Naive B cell (primary cell): ENCODE measurements around the gene SH3PXD2A. TPM values are rescaled to one million over a fixed set of nuclear protein-coding genes. Genes with fewer than 3 reads are reported as not detected.

Experiments used
- ATAC-seq, 2 donors: fragments of 150-1000 bp; cut with Tn5 transposase; 2 replicates each; pipeline ENCODE4 v1.10.0; 2021; ENCODE audit warnings: low read depth in 2 of 2, mild to moderate bottlenecking in 2 of 2, moderate library complexity in 2 of 2
- DNase-seq: peaks from one replicate; pipeline ENCODE4 v3.0.0; 2022
- H3K27ac Mint-ChIP-seq, 6 donors: one replicate each; pipeline ENCODE4 v1.8.0; 2020 to 2022; ENCODE audit warnings: mild to moderate bottlenecking in 6 of 6, mixed read lengths in 6 of 6, moderate library complexity in 5 of 6, inconsistent platforms in 2 of 6
- H3K27me3 Mint-ChIP-seq, 3 donors: one replicate each; pipeline ENCODE4 v1.8.0; 2021 to 2022; ENCODE audit warnings: mixed read lengths in 3 of 3, mild to moderate bottlenecking in 1 of 3
- H3K36me3 Mint-ChIP-seq, 2 donors: one replicate each; pipeline ENCODE4 v1.8.0; 2020 to 2022; ENCODE audit warnings: mixed read lengths in 2 of 2, inconsistent platforms in 1 of 2, mild to moderate bottlenecking in 1 of 2
- H3K4me1 Mint-ChIP-seq, 3 donors: one replicate each; pipeline ENCODE4 v1.8.0; 2020 to 2022; ENCODE audit warnings: mixed read lengths in 3 of 3, inconsistent platforms in 1 of 3, mild to moderate bottlenecking in 1 of 3, moderate library complexity in 1 of 3
- H3K4me3 Mint-ChIP-seq, 8 donors: one replicate each; pipeline ENCODE4 v1.8.0; 2020 to 2022; ENCODE audit warnings: mild to moderate bottlenecking in 8 of 8, mixed read lengths in 8 of 8, moderate library complexity in 8 of 8, inconsistent platforms in 2 of 8
- H3K9me3 Mint-ChIP-seq, 7 donors: one replicate each; pipeline ENCODE4 v1.8.0; 2020 to 2022; ENCODE audit warnings: mixed read lengths in 7 of 7, mild to moderate bottlenecking in 5 of 7, inconsistent platforms in 2 of 7, moderate library complexity in 1 of 7
- polyA plus RNA-seq, 6 donors: library from polyadenylated mRNA; unstranded; fragments of 300-500 nt; fragmentation: Illumina TruSeq; gene quantifications; one replicate each; pipeline ENCODE4 v1.2.3, GENCODE V29; 2021; ENCODE audit warnings: low read depth in 6 of 6

SH3PXD2A gene
- polyA plus RNA-seq, 6 donors from 2014 or later, result 0.47 to 1.4 (median 0.72) TPM; not detected in 1

DNA sequence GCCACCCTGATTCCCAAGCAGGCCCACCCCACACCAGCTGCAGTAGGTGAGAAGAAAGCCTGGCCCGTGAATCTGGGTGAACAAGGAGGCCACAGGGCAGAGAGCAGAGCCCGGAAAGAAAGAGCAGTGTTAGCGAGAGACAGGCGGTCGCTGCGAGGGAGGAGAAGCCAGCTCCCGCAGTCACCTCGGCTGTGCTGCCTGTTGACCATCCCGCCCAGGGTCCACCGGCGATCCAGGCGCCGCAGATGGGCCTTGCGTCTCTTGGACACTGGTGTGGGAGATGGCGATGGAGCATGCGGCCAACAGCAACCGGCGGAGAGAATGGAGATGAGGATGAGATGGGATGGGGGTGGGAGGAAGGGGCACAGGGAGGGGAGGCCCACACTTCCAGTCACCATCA, 233.1 kb downstream of the SH3PXD2A start:
- ATAC-seq (no peak), DNase-seq (no peak)
- no peaks in the 10 kb centered on the region for H3K9me3 Mint-ChIP-seq
- H3K27me3 Mint-ChIP-seq, result no peaks in the 10 kb centered on the region
- peaks cover 0 to 5% (median 0%) of the 10 kb centered on the region in 3 donors for H3K4me1 Mint-ChIP-seq
- peak overlapping the region in 2 of 6 donors; percentile 58 to 66 for H3K27ac Mint-ChIP-seq
- no peak overlapping the region for H3K4me3 Mint-ChIP-seq
- peaks cover 0 to 5% of the 10 kb centered on the region in 2 donors for H3K36me3 Mint-ChIP-seq

DNA sequence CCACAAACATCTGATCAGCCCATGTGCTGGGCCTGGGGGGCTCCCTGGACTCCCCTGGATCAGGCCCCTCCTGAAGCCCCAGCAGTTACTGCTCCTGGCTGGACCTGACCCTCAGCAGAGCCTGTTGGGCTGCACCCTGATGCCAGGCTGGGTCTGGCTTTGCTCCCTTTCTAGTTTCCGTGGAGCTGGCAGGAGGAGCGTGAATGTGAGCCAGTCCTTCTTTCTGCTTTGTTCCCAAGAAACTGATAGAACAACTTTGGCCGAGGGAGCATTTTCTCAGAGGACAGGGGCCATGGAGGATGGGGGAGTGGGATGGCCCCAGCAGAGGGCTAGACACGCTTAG, 233.6 kb downstream of the SH3PXD2A start:
- H3K4me3 Mint-ChIP-seq, result no peak overlapping the region
- H3K4me1 Mint-ChIP-seq, result peaks cover 0 to 5% (median 0%) of the 10 kb centered on the region in 3 donors
- peaks cover 0 to 5% of the 10 kb centered on the region in 2 donors for H3K36me3 Mint-ChIP-seq
- DNase-seq (no peak), ATAC-seq (no peak)
- no peaks in the 10 kb centered on the region for H3K27me3 Mint-ChIP-seq
- no peak overlapping the region for H3K27ac Mint-ChIP-seq
- H3K9me3 Mint-ChIP-seq, result no peaks in the 10 kb centered on the region

DNA sequence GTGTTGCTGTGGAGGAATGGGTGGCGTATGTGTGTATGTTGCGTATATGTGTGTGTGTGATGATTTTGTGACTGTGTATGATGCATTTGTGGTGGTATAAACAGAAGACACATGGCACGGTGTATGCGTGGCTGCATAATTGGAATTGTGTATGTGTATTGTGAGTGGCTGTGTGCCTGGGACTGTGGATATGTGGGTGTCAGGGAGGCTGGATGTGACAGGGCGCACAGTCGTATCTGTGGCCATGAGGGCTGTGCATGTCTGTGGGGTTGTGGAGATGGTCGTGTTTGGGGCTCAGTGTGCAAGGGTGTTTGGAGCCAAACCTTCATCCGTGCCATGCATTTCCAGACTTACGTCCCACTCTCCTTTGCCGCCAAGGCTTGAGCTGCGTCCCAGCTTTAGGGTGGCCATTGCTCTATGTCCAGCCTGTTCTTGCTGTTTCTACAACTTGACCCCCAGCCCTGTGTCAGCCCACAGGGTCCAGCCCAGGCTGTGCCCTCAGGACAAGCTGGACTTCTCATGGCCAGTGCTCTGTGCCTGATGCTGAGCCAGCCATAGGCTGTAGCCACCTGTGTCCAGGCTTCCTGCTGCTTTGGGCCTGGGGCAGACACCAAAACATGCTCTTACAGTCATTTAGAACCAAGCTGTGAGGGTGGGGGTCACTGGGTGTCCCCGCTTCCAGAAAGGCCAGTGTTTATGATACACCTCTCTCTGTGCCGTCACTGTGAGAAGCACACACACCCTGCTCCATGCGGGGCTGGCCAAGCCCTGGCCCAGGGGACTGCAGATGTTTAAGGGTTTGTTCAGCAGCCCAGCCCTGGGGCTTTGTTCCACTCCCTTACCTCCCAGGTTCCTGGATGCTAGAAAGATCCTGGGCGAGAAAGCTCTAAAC, 234.2 kb downstream of the SH3PXD2A start:
- H3K36me3 Mint-ChIP-seq, result peaks cover 0 to 5% of the 10 kb centered on the region in 2 donors
- no peaks in the 10 kb centered on the region for H3K27me3 Mint-ChIP-seq
- peaks cover 0 to 5% (median 0%) of the 10 kb centered on the region in 3 donors for H3K4me1 Mint-ChIP-seq

DNA sequence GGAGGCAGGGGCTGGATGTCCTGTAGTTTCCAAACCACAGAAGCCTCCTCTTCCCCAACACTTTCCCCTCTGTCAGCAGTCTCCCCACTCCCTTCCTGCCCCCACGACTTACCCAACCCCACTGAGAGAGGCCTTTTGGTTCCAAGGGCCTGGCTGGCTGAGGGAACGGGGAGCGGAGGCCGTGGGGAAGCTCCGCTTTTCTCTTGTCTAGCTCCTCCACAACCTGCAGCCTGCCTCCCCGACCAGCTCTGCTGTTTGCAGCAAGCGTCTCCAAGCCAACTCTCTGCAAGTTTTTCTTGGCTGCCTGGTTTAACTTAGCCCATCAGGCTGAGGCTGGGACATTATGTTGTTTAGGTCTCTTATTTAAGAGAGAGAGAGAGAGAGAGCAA, 235.0 kb downstream of the SH3PXD2A start:
- ATAC-seq (no peak), DNase-seq (no peak)
- Mint-ChIP-seq H3K27me3 (no peaks in the 10 kb centered on the region), H3K4me3 (no peak overlapping the region), H3K4me1 (peaks cover 0 to 5% (median 0%) of the 10 kb centered on the region in 3 donors), H3K36me3 (peaks cover 0 to 5% of the 10 kb centered on the region in 2 donors), H3K27ac (no peak overlapping the region), H3K9me3 (no peaks in the 10 kb centered on the region)

More for the DNA sequence above, 234.2 kb downstream of the SH3PXD2A start:
- no peak overlapping the region for H3K4me3 Mint-ChIP-seq
- H3K9me3 Mint-ChIP-seq, result no peaks in the 10 kb centered on the region
- ATAC-seq (no peak), DNase-seq (no peak)
- H3K27ac Mint-ChIP-seq, result peak overlapping the region in 2 of 6 donors; percentile 38 to 40

DNA sequence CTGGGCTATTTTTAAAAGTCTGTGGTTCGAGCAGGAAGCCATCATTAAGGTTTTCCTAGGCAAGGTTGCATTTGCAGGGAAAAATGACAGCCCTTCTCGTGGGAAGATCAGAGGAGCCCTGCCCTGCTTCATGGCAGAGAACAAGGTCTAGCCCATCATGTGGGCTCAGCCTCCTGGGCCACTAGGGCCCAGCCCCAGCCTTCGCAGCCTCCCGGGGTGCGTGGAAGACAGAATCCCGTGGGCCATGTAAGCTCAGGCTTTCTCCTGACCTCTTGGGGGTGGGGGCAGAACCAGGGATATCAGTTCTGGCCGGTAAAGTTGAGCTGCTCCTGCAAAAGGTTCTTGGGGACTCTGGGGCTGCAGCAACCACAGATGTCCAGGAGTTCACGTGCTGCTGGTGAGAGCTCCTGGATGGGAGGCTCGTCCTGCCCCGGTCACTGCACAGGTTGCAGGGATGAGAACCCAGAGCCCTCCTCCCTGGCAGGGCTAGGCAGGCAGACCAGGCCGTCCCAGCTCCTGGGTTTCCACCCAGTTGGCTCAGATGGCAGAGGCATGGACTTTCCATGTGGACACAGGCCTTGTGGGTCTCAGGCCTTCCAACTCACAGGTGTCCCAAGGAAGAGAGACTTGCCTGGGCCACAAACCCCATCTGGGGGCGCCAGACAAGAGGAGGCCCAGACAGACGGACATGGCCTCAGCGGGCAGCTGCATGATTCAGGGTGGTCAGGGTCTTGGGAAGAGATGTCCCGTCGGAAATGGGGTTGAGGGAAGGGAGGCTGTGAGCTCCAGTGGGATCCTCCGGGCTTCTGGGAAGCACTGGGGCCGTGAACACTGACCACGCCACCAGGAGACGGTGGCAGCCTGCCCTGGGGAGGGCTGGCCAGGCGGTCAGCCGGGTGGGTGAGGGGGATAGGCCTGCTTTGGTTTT, 235.7 kb downstream of the SH3PXD2A start:
- Mint-ChIP-seq H3K4me3 (no peak overlapping the region), H3K9me3 (no peaks in the 10 kb centered on the region), H3K27ac (no peak overlapping the region), H3K36me3 (peaks cover 0 to 5% of the 10 kb centered on the region in 2 donors), H3K4me1 (no peaks in the 10 kb centered on the region), H3K27me3 (no peaks in the 10 kb centered on the region)
- ATAC-seq (no peak), DNase-seq (no peak)

DNA sequence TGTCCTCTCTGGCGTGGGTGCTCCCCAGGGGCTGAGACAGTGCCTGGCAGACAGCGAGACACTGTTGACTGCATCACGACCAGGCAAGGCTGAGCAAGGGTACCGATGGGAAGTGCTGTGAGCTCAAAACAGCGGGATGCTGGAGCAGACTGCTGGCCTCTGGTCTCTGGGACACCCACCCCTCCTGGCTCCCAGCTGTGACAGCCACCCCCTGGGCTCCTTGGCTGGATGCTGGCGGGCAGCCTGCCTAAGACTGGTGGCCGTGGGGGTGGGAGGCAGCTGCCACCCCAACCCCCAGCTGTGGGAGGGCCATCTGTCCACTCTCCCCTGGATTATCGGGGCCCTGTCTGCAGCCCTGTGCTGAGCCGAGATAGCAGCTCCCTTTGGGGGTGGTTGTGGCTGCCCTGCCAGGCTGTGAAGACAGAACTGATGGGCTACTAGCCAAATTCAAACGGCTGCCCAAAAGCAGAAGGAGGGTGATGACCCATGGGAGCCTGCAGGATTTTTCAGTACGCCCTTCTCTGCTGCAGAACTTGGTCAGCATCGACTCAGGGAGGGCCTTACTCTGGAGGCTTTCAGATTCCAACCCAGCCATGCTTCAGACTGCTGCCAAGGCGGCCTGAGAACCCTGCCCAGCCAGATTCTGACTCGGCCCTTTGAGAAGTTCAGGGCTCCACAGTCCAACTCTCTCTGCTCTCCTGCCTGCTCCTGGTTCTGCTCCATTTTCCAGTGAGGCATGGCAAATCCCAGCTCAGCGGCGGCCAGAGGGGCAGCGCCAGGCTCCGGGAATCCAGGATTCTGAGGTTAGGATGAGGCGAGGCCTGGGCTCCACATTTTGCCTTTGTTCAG, 236.6 kb downstream of the SH3PXD2A start:
- no peak for ATAC-seq
- no peaks in the 10 kb centered on the region for H3K9me3 Mint-ChIP-seq
- H3K27me3 Mint-ChIP-seq, result no peaks in the 10 kb centered on the region
- H3K36me3 Mint-ChIP-seq, result peaks cover 0 to 5% of the 10 kb centered on the region in 2 donors
- H3K27ac Mint-ChIP-seq, result no peak overlapping the region
- no peak for DNase-seq
- no peak overlapping the region for H3K4me3 Mint-ChIP-seq
- no peaks in the 10 kb centered on the region for H3K4me1 Mint-ChIP-seq

GRCh38 chr10:103617602-103618385, 237.6 kb downstream of the SH3PXD2A start:
- no peaks in the 10 kb centered on the region for H3K27me3 Mint-ChIP-seq
- H3K36me3 Mint-ChIP-seq, result peaks cover 0 to 5% of the 10 kb centered on the region in 2 donors
- H3K27ac Mint-ChIP-seq, result no peak overlapping the region
- no peaks in the 10 kb centered on the region for H3K4me1 Mint-ChIP-seq
- no peak for ATAC-seq
- no peak for DNase-seq
- no peaks in the 10 kb centered on the region for H3K9me3 Mint-ChIP-seq
- H3K4me3 Mint-ChIP-seq, result no peak overlapping the region

- Mint-ChIP-seq H3K9me3 (no peaks in the 10 kb centered on the region), H3K4me1 (no peaks in the 10 kb centered on the region), H3K4me3 (no peak overlapping the region), H3K27me3 (no peaks in the 10 kb centered on the region), H3K36me3 (peaks cover 0 to 11% of the 10 kb centered on the region in 2 donors), H3K27ac (no peak overlapping the region)
- DNase-seq, result no peak
- no peak for ATAC-seq
These were observed 238.4 kb downstream of the SH3PXD2A start for GRCh38 chr10:103616705-103617601.

GRCh38 chr10:103614306-103615158, 240.8 kb downstream of the SH3PXD2A start:
- no peak for ATAC-seq
- Mint-ChIP-seq H3K9me3 (no peaks in the 10 kb centered on the region), H3K27ac (peak overlapping the region in 2 of 6 donors; percentile 7 to 69)

DNA sequence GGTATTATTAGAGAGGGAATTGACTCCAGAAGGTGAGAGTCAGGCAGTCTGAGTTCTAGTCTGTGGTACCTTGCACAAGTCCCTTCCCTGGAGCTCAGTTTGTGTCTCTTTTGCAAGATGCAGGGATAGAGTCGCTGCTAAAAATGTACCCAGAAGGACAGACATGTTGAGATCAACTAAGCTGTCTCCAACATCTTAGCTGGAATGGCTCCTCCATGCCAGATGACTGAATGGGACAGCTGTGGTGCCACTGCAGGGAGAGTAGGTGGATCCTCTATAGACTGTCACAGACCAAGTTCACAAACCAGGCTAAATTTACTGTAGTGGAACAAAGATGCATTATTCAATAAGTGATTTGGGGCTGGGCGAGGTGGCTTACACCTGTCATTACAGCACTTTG, 241.8 kb downstream of the SH3PXD2A start:
- Mint-ChIP-seq H3K4me1 (no peaks in the 10 kb centered on the region), H3K4me3 (no peak overlapping the region), H3K36me3 (peaks cover 0 to 9% of the 10 kb centered on the region in 2 donors), H3K27me3 (no peaks in the 10 kb centered on the region), H3K27ac (peak overlapping the region in 1 of 6 donors; percentile 34), H3K9me3 (no peaks in the 10 kb centered on the region)
- no peak for DNase-seq
- no peak for ATAC-seq

More at GRCh38 chr10:103614306-103615158, 240.8 kb downstream of the SH3PXD2A start:
- Mint-ChIP-seq H3K4me3 (peak overlapping the region in 1 of 8 donors; percentile 66), H3K4me1 (no peaks in the 10 kb centered on the region), H3K36me3 (peaks cover 0 to 9% of the 10 kb centered on the region in 2 donors), H3K27me3 (no peaks in the 10 kb centered on the region)
- DNase-seq, result no peak
